ENCODE results near the gene EXTL2. TPM values are rescaled to one million over a fixed set of nuclear protein-coding genes. Genes with fewer than 3 reads are reported as not detected.

EXTL2 gene
- total RNA-seq, 6 experiments from 2014 or later, result 17.8 to 27.1 (median 23.3) TPM

- H3K9me3 Mint-ChIP-seq, result no peaks in the 10 kb centered on the region
- H3K4me1 Mint-ChIP-seq (ENCODE audit: low read depth), result peaks cover 13% of the 10 kb centered on the region
- H3K4me3 Mint-ChIP-seq, result no peak overlapping the region
- DNase-seq, result no peak
- no peak for TF ChIP-seq CTCF (IDR thresholded peaks at IDR 0.05)
- H3K27me3 Mint-ChIP-seq (ENCODE audit: insufficient read depth), result no peaks in the 10 kb centered on the region; the same call in 1 of the 2 replicates
- H3K36me3 Mint-ChIP-seq (ENCODE audit: low read depth), result peaks cover 29% of the 10 kb centered on the region
- H3K27ac Mint-ChIP-seq, result no peak overlapping the region
Measured at GRCh38 chr1:100902365-100902764, 7.7 kb upstream of the EXTL2 start.

GRCh38 chr1:100896481-100896982, 1.9 kb upstream of the EXTL2 start:
- Mint-ChIP-seq H3K36me3 (ENCODE audit: low read depth) (peaks cover 24% of the 10 kb centered on the region), H3K27ac (peak overlapping the region; percentile 100), H3K9me3 (no peaks in the 10 kb centered on the region), H3K4me3 (peak overlapping the region; percentile 100), H3K27me3 (ENCODE audit: insufficient read depth) (peaks cover 8% of the 10 kb centered on the region), H3K4me1 (ENCODE audit: low read depth) (peaks cover 37% of the 10 kb centered on the region)
- peak; percentile 63 for DNase-seq
- TF ChIP-seq CTCF (IDR thresholded peaks at IDR 0.05), result no peak

GRCh38 chr1:100895540-100896480, 1.2 kb upstream of the EXTL2 start, which contains the start of gene SLC30A7:
SLC30A7 (plus strand) TSS chr1:100896090; CDS start chr1:100896263, 173 bp downstream.
- TF ChIP-seq CTCF (IDR thresholded peaks at IDR 0.05), result no peak
- Mint-ChIP-seq H3K27ac (peak within 1 kb of the TSS; percentile 100), H3K27me3 (ENCODE audit: insufficient read depth) (peaks cover 8% of the 10 kb centered on the region), H3K4me3 (peak within 1 kb of the TSS; percentile 100), H3K9me3 (peaks cover under 1% of the 10 kb centered on the region), H3K36me3 (ENCODE audit: low read depth) (peaks cover 31% of the 10 kb centered on the region), H3K4me1 (ENCODE audit: low read depth) (peaks cover 37% of the 10 kb centered on the region)
- peak; percentile 91 for DNase-seq

- peak overlapping the region; percentile 24; the same call in 1 of the 2 replicates for H3K27ac Mint-ChIP-seq
- DNase-seq, result no peak
- H3K27me3 Mint-ChIP-seq (ENCODE audit: insufficient read depth), result peaks cover 8% of the 10 kb centered on the region
- peaks cover 37% of the 10 kb centered on the region for H3K4me1 Mint-ChIP-seq (ENCODE audit: low read depth)
- peaks cover 46% of the 10 kb centered on the region for H3K36me3 Mint-ChIP-seq (ENCODE audit: low read depth)
- H3K4me3 Mint-ChIP-seq, result peak overlapping the region; percentile 100
- TF ChIP-seq CTCF (IDR thresholded peaks at IDR 0.05), result no peak
- H3K9me3 Mint-ChIP-seq, result peaks cover 10% of the 10 kb centered on the region
Measured at GRCh38 chr1:100893718-100894117, 924 bp downstream of the EXTL2 start.

- Mint-ChIP-seq H3K4me3 (peak overlapping the region; percentile 100; the same call in 1 of the 2 replicates), H3K27me3 (ENCODE audit: insufficient read depth) (peaks cover 8% of the 10 kb centered on the region)
Measured at GRCh38 chr1:100892554-100892953, 2.1 kb downstream of the EXTL2 start.

More at GRCh38 chr1:100892554-100892953, 2.1 kb downstream of the EXTL2 start:
- peaks cover 53% of the 10 kb centered on the region for H3K36me3 Mint-ChIP-seq (ENCODE audit: low read depth)
- no peak for DNase-seq
- no peak overlapping the region for H3K27ac Mint-ChIP-seq
- no peak for TF ChIP-seq CTCF (IDR thresholded peaks at IDR 0.05)
- peaks cover 26% of the 10 kb centered on the region for H3K4me1 Mint-ChIP-seq (ENCODE audit: low read depth)
- H3K9me3 Mint-ChIP-seq, result peaks cover 10% of the 10 kb centered on the region

Measured in HFFc6 (cell line).